ENCODE data around the gene SLC5A1. TPM values are rescaled to one million over a fixed set of nuclear protein-coding genes. Genes with fewer than 3 reads are reported as not detected.

Gene SLC5A1
- total RNA-seq, 4 donors from 2014 or later, result 19.2 to 33.4 (median 23.3) TPM

DNA sequence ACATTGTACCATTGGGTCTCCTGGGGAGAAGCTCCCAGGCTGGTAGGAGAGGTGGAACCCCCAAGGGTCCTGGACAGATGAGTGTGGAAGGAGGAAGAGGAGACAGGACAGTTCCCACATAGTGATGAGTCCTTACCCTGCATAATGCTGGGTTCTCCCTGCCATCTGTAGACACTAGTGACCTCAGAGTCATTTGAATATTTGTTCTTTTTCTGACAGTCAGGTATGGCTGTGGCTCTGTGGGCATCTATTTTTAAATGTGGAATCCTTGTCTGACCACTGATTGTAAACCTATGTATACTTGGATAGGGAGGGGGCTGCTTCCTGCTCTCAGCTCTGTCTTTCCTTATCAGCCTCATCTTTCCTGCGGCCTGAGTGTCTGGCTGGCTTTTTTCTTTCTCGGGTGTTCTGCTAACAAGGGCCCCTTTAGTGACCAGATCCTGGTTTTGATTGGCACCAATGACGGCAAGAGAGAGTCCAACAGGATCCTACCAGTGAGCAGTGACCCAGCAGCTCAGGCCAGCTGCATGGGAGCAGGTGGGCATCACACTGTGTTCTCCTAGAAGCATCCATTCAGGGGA, 2.6 kb upstream of the SLC5A1 start:
- intact Hi-C loops (cut with DNase I; ENCODE audit: low total_unique reads), result no loop called here
- no peak overlapping the region for H3K4me3 ChIP-seq (ENCODE audit: low read depth, poor library complexity, severe bottlenecking)
- WGBS, 2 donors, result 58 to 77% methylated on average over 3 of the region's 3 CpGs
- TF ChIP-seq POLR2A (IDR thresholded peaks at IDR 0.05) (no peak), CTCF (IDR thresholded peaks at IDR 0.05) (no peak)
- no peak for DNase-seq (ENCODE audit: low spot score in 2 of 2)

DNA sequence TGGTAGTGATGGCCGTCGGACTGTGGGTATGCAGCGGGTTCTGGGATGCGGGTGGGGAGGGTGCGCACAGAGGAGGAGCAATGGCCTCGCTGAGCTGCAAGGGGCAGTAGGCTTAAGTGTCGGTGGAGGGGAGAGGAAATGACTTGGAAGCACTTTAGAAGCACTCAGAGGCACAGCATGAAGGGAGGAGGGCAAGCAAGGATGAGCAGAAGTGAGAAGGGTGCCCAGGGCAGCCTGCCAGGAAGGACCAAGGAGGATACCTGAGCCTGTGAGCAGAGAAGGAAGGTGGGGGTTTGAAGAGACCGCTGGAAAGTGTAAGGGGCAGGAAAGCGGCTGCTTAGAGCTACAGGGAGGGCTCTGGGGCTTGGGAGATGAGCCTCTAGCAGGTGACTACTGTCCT, 330 bp downstream of the SLC5A1 start:
- TF ChIP-seq CTCF (IDR thresholded peaks at IDR 0.05), result no peak
- no peak for TF ChIP-seq POLR2A (IDR thresholded peaks at IDR 0.05)
- no peak for DNase-seq (ENCODE audit: low spot score in 2 of 2)
- no peak overlapping the region for H3K4me3 ChIP-seq (ENCODE audit: low read depth, poor library complexity, severe bottlenecking)
- WGBS, 2 donors, result 53 to 66% methylated on average over 9 of the region's 9 CpGs
- intact Hi-C loops (cut with DNase I; ENCODE audit: low total_unique reads), result no loop called here

GRCh38 chr22:32044477-32044876, 1.4 kb downstream of the SLC5A1 start:
- TF ChIP-seq POLR2A (IDR thresholded peaks at IDR 0.05), result no peak
- no peak for TF ChIP-seq CTCF (IDR thresholded peaks at IDR 0.05)
- intact Hi-C loops (cut with DNase I; ENCODE audit: low total_unique reads), result no loop called here
- no peak for DNase-seq (ENCODE audit: low spot score in 2 of 2)
- no peak overlapping the region for H3K4me3 ChIP-seq (ENCODE audit: low read depth, poor library complexity, severe bottlenecking)
- 74 to 88% methylated on average over 1 of the region's 1 CpG for WGBS, 2 donors

- intact Hi-C loops (cut with DNase I; ENCODE audit: low total_unique reads), result no loop called here
- peak in 1 of 2 donors; percentile 58 for DNase-seq (ENCODE audit: low spot score in 2 of 2)
- TF ChIP-seq CTCF (IDR thresholded peaks at IDR 0.05), result no peak
- TF ChIP-seq POLR2A (IDR thresholded peaks at IDR 0.05), result no peak
- 7 to 19% methylated on average over 3 of the region's 3 CpGs for WGBS, 2 donors
- H3K4me3 ChIP-seq (ENCODE audit: low read depth, poor library complexity, severe bottlenecking), result no peak overlapping the region
These were observed 1.9 kb downstream of the SLC5A1 start for GRCh38 chr22:32044913-32045312.

- TF ChIP-seq POLR2A (IDR thresholded peaks at IDR 0.05), result no peak
- TF ChIP-seq CTCF (IDR thresholded peaks at IDR 0.05), result no peak
- intact Hi-C loops (cut with DNase I; ENCODE audit: low total_unique reads), result no loop called here
- no peak for DNase-seq (ENCODE audit: low spot score in 2 of 2)
- 59 to 72% methylated on average over 2 of the region's 2 CpGs for WGBS, 2 donors
- no peak overlapping the region for H3K4me3 ChIP-seq (ENCODE audit: low read depth, poor library complexity, severe bottlenecking)
These were observed 5.0 kb downstream of the SLC5A1 start for GRCh38 chr22:32048069-32048468.
